Measurements from ENCODE around the gene NTF3. TPM values are rescaled to one million over a fixed set of nuclear protein-coding genes. Genes with fewer than 3 reads are reported as not detected.

NTF3 gene
- total RNA-seq, 1 experiment from 2014 or later, result 1.7 TPM

DNA sequence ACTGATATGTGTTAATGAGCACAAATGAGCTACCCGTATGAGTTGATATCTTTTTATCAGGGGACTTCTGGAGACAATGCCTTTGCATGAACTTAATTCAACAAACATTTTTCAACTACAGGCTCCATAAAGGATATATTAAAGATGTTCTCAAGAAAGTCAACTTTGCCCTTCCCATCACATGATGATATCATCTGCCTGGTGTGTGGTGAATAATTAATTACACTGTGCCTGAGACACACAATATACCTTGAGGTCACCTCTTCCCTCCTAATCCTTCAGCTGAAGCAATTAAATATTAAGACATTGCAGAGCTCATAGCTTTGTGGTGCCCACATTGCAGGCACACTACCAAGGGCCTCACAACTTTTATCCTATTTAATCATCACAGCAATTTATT lies 22.3 kb upstream of the NTF3 start:
- Histone ChIP-seq H3K4me3 (no peak overlapping the region), H3K4me1 (replicated peaks) (no peaks in the 10 kb centered on the region), H3K9me3 (replicated peaks) (no peaks in the 10 kb centered on the region), H3K27me3 (replicated peaks) (peaks cover 31% of the 10 kb centered on the region), H3K36me3 (no peaks in the 10 kb centered on the region), H3K27ac (no peak overlapping the region)
- no peak for DNase-seq (ENCODE audit: low read depth in 1 of 2, low spot score in 2 of 2)

DNA sequence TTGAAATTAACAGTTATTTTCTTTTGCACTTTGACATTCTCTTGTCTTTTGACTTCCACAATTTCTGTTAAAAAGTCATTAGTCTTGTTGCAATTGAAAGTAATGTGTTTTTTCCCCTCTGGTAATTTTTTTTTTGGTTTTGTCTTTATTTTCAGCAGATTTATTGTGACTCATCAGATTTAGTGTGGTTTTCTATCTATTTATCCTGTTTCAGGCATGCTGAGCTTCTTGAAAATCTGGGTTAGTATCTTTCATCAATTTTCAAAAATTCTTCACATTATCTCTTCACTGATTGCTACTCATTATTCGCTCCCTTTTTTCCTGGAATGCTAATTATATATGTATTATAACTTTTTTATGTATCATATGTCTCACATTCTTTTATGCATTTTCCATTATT lies 15.3 kb upstream of the NTF3 start:
- DNase-seq (ENCODE audit: low read depth in 1 of 2, low spot score in 2 of 2), result no peak
- Histone ChIP-seq H3K27me3 (replicated peaks) (peaks cover 5% of the 10 kb centered on the region), H3K36me3 (no peaks in the 10 kb centered on the region), H3K4me1 (replicated peaks) (no peaks in the 10 kb centered on the region), H3K9me3 (replicated peaks) (no peaks in the 10 kb centered on the region), H3K4me3 (no peak overlapping the region), H3K27ac (no peak overlapping the region)

DNA sequence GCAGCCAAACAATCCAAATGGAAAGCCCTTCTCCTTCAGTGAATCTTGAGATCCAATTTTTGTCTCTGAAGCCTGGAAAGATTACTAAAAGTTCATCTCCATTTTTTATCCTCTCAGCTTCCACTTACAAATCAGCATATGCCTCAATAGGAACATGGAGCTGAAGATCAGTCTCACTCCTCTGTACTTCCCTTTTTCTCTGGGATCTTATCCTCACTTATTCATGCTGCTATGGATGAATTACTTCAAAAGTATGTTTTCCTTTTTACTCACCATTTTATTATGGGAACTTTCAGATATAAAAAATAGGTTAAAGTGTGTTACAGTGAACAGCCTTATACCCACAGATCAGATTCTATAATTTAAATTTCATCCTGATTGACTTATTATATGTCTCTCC lies 14.4 kb upstream of the NTF3 start:
- no peaks in the 10 kb centered on the region for H3K36me3 ChIP-seq
- no peaks in the 10 kb centered on the region for H3K9me3 ChIP-seq (replicated peaks)
- no peaks in the 10 kb centered on the region for H3K4me1 ChIP-seq (replicated peaks)
- peaks cover 9% of the 10 kb centered on the region for H3K27me3 ChIP-seq (replicated peaks)
- H3K4me3 ChIP-seq, result no peak overlapping the region
- DNase-seq (ENCODE audit: low read depth in 1 of 2, low spot score in 2 of 2), result no peak
- H3K27ac ChIP-seq, result no peak overlapping the region

DNA sequence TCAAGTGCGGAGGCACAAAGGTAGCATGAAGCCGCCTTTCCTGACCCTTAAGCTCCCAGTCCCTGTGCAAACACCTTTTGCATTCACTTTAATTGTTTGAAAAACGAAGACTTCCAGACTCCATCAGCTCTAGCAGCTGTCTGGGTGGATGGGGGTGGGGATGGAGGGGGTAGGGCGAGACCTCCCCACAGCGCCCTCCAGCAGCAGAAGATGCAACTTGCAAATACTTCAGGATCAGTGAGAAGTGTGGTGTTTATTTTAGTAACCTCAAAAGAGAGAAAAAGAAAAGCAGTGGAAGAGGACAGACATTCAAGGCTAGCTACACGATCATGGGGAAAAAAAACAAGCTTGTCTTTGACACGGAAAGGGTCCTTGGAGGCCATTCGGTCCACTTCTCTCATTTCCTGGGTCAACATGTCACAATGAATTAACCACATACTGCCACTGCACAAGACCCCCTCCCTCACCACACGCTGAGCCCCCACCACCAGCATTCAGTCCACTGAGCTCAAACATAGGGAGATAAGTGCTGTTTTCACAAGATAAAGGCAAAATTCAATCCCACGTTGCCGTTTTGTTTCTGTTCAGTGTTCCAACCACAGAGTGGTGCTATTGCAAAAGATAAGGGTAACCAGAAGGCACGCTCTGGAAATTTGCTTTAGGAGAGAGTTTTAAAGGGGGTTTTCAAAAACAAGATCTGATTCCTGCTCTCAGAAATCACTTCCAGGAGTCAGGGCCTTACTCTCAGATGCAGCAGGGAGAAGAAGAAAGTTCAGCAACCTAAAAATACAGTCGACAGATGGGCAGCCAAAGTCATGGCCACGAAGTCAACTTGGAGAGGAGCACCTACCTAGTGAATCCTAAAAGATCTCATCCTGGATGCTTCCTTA lies 3.3 kb upstream of the NTF3 start:
- H3K36me3 ChIP-seq, result no peaks in the 10 kb centered on the region
- H3K4me1 ChIP-seq (replicated peaks), result peaks cover 24% of the 10 kb centered on the region
- no peak overlapping the region for H3K27ac ChIP-seq
- H3K9me3 ChIP-seq (replicated peaks), result no peaks in the 10 kb centered on the region
- H3K4me3 ChIP-seq, result no peak overlapping the region
- peak in 1 of 2 experiments; percentile 52 for DNase-seq (ENCODE audit: low read depth in 1 of 2, low spot score in 2 of 2)
- peaks cover 42% of the 10 kb centered on the region for H3K27me3 ChIP-seq (replicated peaks)

DNA sequence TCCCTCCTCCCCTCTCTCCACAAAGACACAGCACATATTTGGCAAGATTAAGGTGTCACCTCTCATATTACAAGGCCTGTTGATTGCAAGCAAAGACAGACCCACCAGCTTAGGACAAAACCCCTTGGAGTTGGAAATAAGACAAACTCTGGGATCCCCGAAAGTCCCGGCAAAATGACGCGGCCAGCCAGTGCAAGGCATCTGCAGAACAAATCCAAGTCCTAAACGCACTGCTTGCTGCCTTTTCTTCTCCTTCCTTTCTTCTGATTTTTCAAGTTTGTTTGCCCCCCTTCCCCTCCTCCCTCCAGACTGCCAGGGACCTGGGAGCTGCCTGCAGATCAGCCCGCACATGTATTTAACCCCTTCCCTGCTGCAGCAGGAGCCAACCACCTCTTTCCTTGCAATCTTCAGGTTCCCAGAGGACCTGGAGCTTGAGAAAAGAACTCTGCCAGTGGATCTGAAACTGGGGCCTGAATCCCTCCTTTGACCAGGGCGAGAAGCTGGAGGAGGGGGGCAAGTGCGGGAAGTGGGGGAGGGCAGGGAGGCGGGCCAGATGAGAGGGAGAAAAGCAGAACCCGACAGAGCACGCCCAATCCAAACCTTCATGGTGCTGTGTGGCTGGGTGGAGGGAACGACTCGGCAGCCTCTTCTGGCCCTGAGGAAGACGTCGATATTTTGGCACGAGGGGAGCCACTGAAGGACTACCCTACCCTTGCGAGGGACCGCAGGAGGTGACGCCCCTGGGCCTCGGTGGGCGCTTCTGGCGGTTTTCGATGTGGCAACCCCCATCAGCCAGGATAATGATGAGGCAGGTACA lies 2.0 kb upstream of the NTF3 start:
- Histone ChIP-seq H3K27ac (no peak overlapping the region), H3K4me1 (replicated peaks) (peaks cover 24% of the 10 kb centered on the region), H3K36me3 (no peaks in the 10 kb centered on the region), H3K9me3 (replicated peaks) (no peaks in the 10 kb centered on the region), H3K4me3 (no peak overlapping the region), H3K27me3 (replicated peaks) (peaks cover 56% of the 10 kb centered on the region)
- DNase-seq (ENCODE audit: low read depth in 1 of 2, low spot score in 2 of 2), result no peak

DNA sequence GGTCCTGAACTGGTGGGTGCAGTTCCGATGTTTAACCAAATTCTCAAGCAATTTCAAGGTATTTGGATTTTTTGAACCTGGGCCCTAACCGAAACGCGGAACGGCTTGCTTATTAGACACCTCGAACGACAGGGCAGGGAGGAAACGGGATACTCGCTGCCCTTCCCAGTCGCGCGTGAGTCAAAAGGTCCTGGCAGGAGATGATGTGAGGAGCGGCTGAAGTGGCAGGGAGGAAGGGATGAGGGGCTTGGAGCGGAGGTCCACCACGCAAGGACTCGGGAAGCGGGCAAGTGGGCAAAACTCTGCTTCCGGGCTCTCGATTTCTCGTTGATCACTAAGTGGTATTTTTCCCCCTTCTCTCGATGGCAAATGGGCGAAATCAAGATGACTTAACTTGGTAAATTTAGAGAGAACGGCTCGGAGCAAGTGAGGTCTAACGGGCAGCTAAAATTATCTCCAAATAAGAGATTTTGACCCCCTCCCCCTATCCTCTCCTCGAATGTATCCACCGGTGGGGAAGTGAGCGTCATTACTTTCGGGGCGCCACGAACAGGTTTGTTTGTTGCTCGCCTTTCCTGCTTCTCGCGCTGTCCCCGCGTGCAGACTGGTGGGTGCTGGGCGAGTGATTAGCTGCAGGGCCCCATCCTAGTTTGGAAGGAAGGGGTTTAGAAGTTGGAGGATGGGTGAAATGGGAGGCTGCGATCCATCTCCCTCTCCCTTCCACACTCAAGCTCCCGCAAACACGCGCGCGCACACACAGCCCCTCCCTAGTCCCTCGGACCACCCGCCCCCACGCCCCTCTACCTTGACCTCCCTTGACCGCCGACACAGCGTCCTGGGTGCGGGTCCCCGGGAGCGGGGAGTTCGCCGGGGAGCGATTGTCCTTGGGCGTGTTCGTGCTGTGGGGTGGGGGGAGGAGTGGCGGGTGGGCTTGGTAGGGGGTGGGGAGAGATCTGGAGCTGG lies 986 bp upstream of the NTF3 start:
- Histone ChIP-seq H3K36me3 (no peaks in the 10 kb centered on the region), H3K4me3 (no peak overlapping the region), H3K4me1 (replicated peaks) (peaks cover 24% of the 10 kb centered on the region), H3K27ac (no peak overlapping the region), H3K9me3 (replicated peaks) (no peaks in the 10 kb centered on the region), H3K27me3 (replicated peaks) (peaks cover 65% of the 10 kb centered on the region)
- no peak for DNase-seq (ENCODE audit: low read depth in 1 of 2, low spot score in 2 of 2)

DNA sequence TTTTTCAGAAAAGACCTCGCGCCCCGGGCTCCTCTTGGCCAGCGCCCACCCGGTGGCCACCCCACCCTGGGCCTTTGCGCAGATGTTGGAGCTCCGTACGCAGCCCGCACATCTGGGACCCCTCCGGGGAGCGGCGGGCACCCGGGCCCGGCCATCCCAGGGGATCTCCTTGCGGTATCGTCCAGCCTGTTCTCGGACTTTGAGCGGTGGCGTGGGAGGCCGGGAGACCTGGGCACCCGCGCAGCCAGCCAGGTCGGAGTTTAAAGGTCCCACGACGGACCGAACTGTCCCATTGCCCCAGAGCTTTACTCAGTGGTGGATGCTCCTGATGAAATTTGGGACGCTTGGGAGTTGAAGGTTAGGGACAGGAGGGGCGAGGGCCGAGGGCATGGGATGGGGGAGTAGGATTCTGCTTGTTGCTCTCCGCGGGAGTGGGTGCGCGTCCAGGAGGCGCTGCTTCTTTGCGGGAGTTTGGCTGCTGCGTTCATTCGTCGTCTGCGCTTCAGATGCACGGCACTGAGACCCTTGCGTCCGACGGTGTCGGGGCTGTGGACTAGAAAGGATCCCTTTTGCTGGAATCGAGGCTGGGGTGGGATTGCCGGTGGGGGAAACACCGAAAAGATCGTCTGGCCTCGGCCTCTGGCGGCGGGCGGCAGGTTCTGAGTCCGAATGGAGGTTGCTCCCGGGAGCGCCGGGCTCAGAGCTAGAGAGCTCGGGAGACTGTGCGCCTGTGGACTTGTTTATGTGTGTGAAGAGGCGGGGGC lies 1.4 kb downstream of the NTF3 start:
- peak in 1 of 2 experiments; percentile 42 for DNase-seq (ENCODE audit: low read depth in 1 of 2, low spot score in 2 of 2)
- peak overlapping the region; percentile 35 for H3K4me3 ChIP-seq
- H3K27ac ChIP-seq, result no peak overlapping the region
- H3K36me3 ChIP-seq, result no peaks in the 10 kb centered on the region
- no peaks in the 10 kb centered on the region for H3K9me3 ChIP-seq (replicated peaks)
- H3K4me1 ChIP-seq (replicated peaks), result peaks cover 25% of the 10 kb centered on the region
- peaks cover 58% of the 10 kb centered on the region for H3K27me3 ChIP-seq (replicated peaks)

DNA sequence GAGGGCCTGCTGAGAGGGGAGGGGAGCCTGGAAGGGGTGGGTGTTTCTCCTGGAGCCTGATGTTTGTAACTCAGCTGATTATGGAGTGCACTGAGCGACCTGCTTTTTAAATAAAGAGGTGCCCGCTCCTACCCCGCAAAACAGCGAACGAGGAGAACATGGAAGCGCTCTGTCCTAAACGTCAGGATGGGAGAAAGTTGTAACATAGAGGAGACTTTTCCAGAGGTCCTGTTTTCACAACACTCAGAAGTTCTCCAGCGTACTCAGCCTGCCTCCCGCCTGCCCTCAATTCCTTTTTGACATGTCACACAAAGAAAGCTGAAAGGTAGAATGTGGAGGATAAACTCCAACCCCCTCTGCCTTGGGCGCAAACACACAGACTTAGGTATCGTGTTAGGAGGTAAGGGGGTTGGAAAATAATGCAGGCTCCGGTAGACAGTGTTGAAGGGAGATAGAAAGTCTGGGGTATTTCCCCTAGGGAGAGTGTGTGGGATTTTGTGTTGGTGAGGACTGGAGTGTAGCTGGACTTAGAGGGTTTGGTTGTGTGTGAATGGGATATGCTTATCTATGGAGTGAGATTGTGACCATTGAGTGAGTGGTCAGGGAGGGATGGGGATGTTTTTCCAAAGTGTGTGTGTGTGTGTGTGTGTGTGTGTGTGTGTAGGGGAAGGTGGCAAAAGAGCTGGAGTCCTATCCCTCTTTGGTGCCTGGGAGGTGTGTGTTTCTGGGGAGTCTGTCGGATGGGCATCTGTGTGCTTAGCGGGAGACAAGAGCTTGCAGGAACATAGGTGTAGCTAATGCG lies 2.1 kb downstream of the NTF3 start:
- Histone ChIP-seq H3K36me3 (no peaks in the 10 kb centered on the region), H3K9me3 (replicated peaks) (no peaks in the 10 kb centered on the region), H3K4me3 (no peak overlapping the region), H3K27ac (no peak overlapping the region), H3K4me1 (replicated peaks) (peaks cover 26% of the 10 kb centered on the region), H3K27me3 (replicated peaks) (peaks cover 58% of the 10 kb centered on the region)
- DNase-seq (ENCODE audit: low read depth in 1 of 2, low spot score in 2 of 2), result no peak

DNA sequence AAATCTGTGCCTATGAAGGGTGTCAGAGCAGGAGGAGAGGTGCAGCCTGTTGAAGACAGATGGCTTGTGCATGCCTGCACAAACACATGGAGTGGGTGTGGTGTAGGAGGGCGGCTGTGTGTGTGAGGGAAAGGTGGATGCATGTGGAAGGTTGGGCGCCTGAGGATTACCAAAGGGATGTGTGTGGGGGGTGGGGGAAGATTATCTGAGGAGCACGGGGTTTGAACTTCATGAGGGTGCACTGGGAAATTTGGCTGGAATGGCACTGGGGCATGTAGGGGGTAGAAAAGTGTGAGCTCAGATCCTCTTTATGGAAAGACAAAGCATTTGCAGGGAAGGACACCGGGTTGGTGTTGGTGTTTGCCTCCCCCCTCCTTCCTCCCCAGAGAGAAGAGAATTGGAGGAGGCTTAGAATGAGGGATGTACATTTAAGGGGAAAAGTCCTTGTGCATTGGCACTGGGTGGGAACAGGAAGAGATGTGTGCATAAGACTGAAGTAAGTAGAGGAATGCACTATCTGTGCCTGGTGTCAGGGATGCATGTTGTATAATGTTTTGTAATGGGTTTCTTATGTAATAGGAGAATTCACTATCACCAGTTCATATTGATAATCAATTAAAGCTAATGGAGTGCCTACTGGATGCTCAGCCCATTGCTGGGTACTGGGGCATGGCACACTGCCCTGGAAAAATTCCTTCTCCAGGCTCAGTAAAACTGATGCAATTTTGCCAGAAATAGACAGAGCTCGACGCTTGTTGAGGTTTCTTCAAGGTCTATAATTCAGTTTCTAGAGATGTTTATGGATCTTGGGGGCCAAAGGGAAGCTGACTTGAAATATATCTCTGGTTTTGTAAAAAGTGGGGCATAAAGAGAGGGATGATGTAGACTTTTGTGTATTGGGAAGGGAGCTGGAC lies 3.0 kb downstream of the NTF3 start:
- Histone ChIP-seq H3K4me3 (no peak overlapping the region), H3K4me1 (replicated peaks) (peaks cover 34% of the 10 kb centered on the region), H3K27ac (no peak overlapping the region), H3K36me3 (no peaks in the 10 kb centered on the region), H3K9me3 (replicated peaks) (no peaks in the 10 kb centered on the region), H3K27me3 (replicated peaks) (peaks cover 58% of the 10 kb centered on the region)
- peak in 1 of 2 experiments; percentile 39 for DNase-seq (ENCODE audit: low read depth in 1 of 2, low spot score in 2 of 2)

DNA sequence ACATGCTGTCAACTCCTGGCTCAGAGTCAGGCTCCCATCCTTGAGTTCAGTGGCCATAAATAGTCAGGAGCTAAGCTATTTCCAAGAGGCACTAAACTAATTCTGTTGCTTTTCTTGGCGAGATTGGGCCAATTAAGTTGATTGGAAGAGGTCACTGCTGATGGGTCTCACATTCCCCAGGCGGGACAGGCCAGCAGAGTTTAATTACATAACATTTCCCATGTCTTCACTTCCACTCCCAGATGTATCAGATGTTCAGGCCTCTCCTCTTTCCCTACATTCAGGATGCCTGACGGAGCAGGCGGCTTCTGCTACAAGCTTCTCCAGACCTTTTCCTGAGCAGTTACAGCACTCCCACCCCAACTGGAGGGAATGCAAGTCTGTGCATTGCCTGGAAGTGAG lies 5.3 kb downstream of the NTF3 start:
- DNase-seq (ENCODE audit: low read depth in 1 of 2, low spot score in 2 of 2), result no peak
- Histone ChIP-seq H3K4me3 (no peak overlapping the region), H3K27ac (no peak overlapping the region), H3K9me3 (replicated peaks) (no peaks in the 10 kb centered on the region), H3K27me3 (replicated peaks) (peaks cover 45% of the 10 kb centered on the region), H3K36me3 (no peaks in the 10 kb centered on the region), H3K4me1 (replicated peaks) (peaks cover 51% of the 10 kb centered on the region)

DNA sequence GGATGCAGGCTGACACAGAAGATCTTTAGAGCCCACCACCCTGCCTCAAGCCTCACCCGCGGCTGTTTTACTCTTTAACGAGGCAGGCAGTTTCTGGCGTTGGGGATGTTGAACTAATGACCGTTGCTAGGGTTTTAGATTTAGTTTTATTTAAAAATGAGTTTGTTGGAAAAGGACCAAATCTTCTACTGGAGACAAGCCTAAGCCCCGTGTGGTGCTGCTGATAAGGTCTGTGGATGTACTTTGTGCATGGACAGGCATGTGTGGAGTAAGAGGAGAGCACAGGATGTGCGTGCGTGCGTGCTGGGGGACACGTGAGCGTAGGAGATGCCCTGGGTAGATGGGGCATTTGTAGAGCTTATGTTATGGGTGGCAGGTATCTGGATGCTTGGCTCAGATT lies 5.7 kb downstream of the NTF3 start:
- Histone ChIP-seq H3K27me3 (replicated peaks) (peaks cover 41% of the 10 kb centered on the region), H3K27ac (no peak overlapping the region), H3K36me3 (no peaks in the 10 kb centered on the region), H3K4me3 (no peak overlapping the region), H3K4me1 (replicated peaks) (peaks cover 49% of the 10 kb centered on the region), H3K9me3 (replicated peaks) (no peaks in the 10 kb centered on the region)
- DNase-seq (ENCODE audit: low read depth in 1 of 2, low spot score in 2 of 2), result no peak
